ENCODE results near the gene PPM1B. TPM values are rescaled to one million over a fixed set of nuclear protein-coding genes. Genes with fewer than 3 reads are reported as not detected.

The PPM1B gene
- total and polyA plus RNA-seq, 2 donors (not counting 1 experiment from before 2014, with no cell fraction given) = 25.8 to 34.5 TPM

DNA sequence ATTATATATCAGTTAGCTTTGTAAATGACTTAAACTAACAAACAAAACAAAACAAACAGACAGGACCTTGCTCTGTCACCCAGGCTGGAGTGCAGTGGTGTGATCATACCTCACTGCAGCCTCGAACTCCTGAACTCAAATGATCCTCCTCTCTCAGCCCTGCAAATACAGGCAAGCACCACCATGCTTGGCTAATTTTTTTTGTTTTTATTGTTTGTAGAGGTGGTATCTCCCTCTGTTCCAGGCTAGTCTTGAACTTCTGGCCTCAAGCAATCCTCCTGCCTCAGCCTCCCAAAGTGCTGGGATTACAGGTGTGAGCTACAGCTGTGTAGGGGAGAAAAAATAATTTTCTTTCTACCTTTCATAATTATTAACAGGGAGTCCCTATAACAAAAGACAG is 33.8 kb upstream of the PPM1B start:
- Histone ChIP-seq H3K27ac (ENCODE audit: insufficient read depth, low read length) (no peak overlapping the region), H3K9ac (ENCODE audit: insufficient read depth, low read length) (no peak overlapping the region), H3K4me1 (ENCODE audit: control insufficient read depth, extremely low read depth, insufficient read depth, low read length) (peaks cover 7% of the 10 kb centered on the region), H3K36me3 (ENCODE audit: control insufficient read depth, insufficient read depth, low read length) (no peaks in the 10 kb centered on the region), H3K9me3 (ENCODE audit: control insufficient read depth, insufficient read depth, low read depth, low read length) (no peaks in the 10 kb centered on the region), H3K27me3 (ENCODE audit: control insufficient read depth, insufficient read depth, low read length) (no peaks in the 10 kb centered on the region), H3K4me2 (ENCODE audit: extremely low read depth, insufficient read depth, low read length) (no peak overlapping the region), H4K20me1 (ENCODE audit: control insufficient read depth, extremely low read depth, insufficient read depth, low read length) (no peaks in the 10 kb centered on the region), H3K79me2 (ENCODE audit: control insufficient read depth, insufficient read depth, low read length) (no peaks in the 10 kb centered on the region), H2AFZ (ENCODE audit: low read length) (no peak overlapping the region), H3K4me3 (replicated peaks in 1 of 4; ENCODE audit: control extremely low read depth in 1 of 4, insufficient read depth in 1 of 4, low read depth in 3 of 4, low read length in 4 of 4) (no peak overlapping the region)
- TF ChIP-seq, protein P1, sequence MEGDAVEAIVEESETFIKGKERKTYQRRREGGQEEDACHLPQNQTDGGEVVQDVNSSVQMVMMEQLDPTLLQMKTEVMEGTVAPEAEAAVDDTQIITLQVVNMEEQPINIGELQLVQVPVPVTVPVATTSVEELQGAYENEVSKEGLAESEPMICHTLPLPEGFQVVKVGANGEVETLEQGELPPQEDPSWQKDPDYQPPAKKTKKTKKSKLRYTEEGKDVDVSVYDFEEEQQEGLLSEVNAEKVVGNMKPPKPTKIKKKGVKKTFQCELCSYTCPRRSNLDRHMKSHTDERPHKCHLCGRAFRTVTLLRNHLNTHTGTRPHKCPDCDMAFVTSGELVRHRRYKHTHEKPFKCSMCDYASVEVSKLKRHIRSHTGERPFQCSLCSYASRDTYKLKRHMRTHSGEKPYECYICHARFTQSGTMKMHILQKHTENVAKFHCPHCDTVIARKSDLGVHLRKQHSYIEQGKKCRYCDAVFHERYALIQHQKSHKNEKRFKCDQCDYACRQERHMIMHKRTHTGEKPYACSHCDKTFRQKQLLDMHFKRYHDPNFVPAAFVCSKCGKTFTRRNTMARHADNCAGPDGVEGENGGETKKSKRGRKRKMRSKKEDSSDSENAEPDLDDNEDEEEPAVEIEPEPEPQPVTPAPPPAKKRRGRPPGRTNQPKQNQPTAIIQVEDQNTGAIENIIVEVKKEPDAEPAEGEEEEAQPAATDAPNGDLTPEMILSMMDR (conservative IDR thresholded peaks at IDR 0.05 in 1 of 2, IDR thresholded peaks at IDR 0.05 in 1 of 2; ENCODE audit: low read depth in 1 of 2, low read length in 2 of 2) = no peak
- TF ChIP-seq EZH2 (IDR thresholded peaks at IDR 0.05; ENCODE audit: low read length, missing control alignments) = no peak
- DNase-seq (ENCODE audit: low read depth in 2 of 2) = no peak

DNA sequence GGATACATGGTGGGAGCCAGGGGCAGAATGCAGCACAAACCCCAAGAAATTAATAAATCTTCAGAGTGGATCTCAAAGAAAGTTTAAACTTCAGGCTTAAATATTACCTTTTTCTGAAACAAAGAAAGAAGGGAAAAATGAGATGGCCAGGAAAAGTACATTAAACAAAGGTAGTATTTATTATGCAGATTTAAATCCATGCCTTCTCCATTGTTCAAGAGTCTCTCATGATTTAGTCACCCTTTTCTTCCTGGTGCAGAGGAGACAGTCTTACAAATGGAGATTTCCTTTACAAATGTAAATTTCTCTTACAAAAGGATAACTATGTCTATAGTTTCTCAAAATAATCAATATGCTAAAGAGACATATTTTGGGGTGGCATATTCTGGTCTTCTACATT is 33.4 kb upstream of the PPM1B start:
- H3K4me2 ChIP-seq (ENCODE audit: extremely low read depth, insufficient read depth, low read length) = peak overlapping the region; percentile 40
- TF ChIP-seq EZH2 (IDR thresholded peaks at IDR 0.05; ENCODE audit: low read length, missing control alignments) = no peak
- TF ChIP-seq, protein P1 (conservative IDR thresholded peaks at IDR 0.05 in 1 of 2, IDR thresholded peaks at IDR 0.05 in 1 of 2; ENCODE audit: low read depth in 1 of 2, low read length in 2 of 2) = no peak
- H3K4me3 ChIP-seq (replicated peaks in 1 of 4; ENCODE audit: control extremely low read depth in 1 of 4, insufficient read depth in 1 of 4, low read depth in 3 of 4, low read length in 4 of 4) = no peak overlapping the region
- peak overlapping the region; percentile 66 for H3K27ac ChIP-seq (ENCODE audit: insufficient read depth, low read length)
- H3K79me2 ChIP-seq (ENCODE audit: control insufficient read depth, insufficient read depth, low read length) = no peaks in the 10 kb centered on the region
- no peaks in the 10 kb centered on the region for H3K9me3 ChIP-seq (ENCODE audit: control insufficient read depth, insufficient read depth, low read depth, low read length)
- peaks cover 7% of the 10 kb centered on the region for H3K4me1 ChIP-seq (ENCODE audit: control insufficient read depth, extremely low read depth, insufficient read depth, low read length)
- no peaks in the 10 kb centered on the region for H3K27me3 ChIP-seq (ENCODE audit: control insufficient read depth, insufficient read depth, low read length)
- DNase-seq (ENCODE audit: low read depth in 2 of 2) = no peak
- no peak overlapping the region for H2AFZ ChIP-seq (ENCODE audit: low read length)
- no peak overlapping the region for H3K9ac ChIP-seq (ENCODE audit: insufficient read depth, low read length)
- H4K20me1 ChIP-seq (ENCODE audit: control insufficient read depth, extremely low read depth, insufficient read depth, low read length) = no peaks in the 10 kb centered on the region
- no peaks in the 10 kb centered on the region for H3K36me3 ChIP-seq (ENCODE audit: control insufficient read depth, insufficient read depth, low read length)

DNA sequence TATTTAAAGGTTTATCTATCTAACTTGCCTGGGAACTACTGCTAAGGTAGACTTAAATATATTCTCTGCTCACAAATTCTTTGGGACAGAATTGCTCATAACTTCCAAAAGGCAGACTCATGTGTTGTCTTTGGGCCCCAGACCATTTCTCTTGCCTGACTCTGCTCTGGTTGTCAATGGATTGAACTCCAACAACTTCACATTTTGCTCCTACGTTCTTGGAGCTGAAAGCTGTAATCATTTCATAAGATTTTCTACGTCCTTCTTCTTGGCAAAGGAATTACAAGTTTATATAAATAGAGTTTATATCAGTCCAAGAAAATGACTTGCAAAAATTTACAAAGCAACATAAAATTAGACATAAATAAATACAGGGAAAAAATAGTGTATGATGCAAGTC is 32.9 kb upstream of the PPM1B start:
- no peaks in the 10 kb centered on the region for H4K20me1 ChIP-seq (ENCODE audit: control insufficient read depth, extremely low read depth, insufficient read depth, low read length)
- H3K9me3 ChIP-seq (ENCODE audit: control insufficient read depth, insufficient read depth, low read depth, low read length) = no peaks in the 10 kb centered on the region
- no peak overlapping the region for H3K4me3 ChIP-seq (replicated peaks in 1 of 4; ENCODE audit: control extremely low read depth in 1 of 4, insufficient read depth in 1 of 4, low read depth in 3 of 4, low read length in 4 of 4)
- H3K79me2 ChIP-seq (ENCODE audit: control insufficient read depth, insufficient read depth, low read length) = no peaks in the 10 kb centered on the region
- no peak overlapping the region for H3K9ac ChIP-seq (ENCODE audit: insufficient read depth, low read length)
- DNase-seq (ENCODE audit: low read depth in 2 of 2) = peak; percentile 65 to 66
- peak overlapping the region; percentile 40 for H3K4me2 ChIP-seq (ENCODE audit: extremely low read depth, insufficient read depth, low read length)
- peak overlapping the region; percentile 66 for H3K27ac ChIP-seq (ENCODE audit: insufficient read depth, low read length)
- TF ChIP-seq, protein P1 (conservative IDR thresholded peaks at IDR 0.05 in 1 of 2, IDR thresholded peaks at IDR 0.05 in 1 of 2; ENCODE audit: low read depth in 1 of 2, low read length in 2 of 2) = no peak
- TF ChIP-seq EZH2 (IDR thresholded peaks at IDR 0.05; ENCODE audit: low read length, missing control alignments) = no peak
- H3K36me3 ChIP-seq (ENCODE audit: control insufficient read depth, insufficient read depth, low read length) = no peaks in the 10 kb centered on the region
- no peaks in the 10 kb centered on the region for H3K27me3 ChIP-seq (ENCODE audit: control insufficient read depth, insufficient read depth, low read length)
- H2AFZ ChIP-seq (ENCODE audit: low read length) = peak overlapping the region; percentile 34
- H3K4me1 ChIP-seq (ENCODE audit: control insufficient read depth, extremely low read depth, insufficient read depth, low read length) = peaks cover 7% of the 10 kb centered on the region

All from fibroblast of lung (primary cell).